HG02885 (cell line): Measurements from ENCODE around the gene STON2.

Experiments used
- ATAC-seq: cut with Tn5 transposase; IDR thresholded peaks from one replicate; pipeline ENCODE4 v1.9.1; 2021; ENCODE audit warnings: mild to moderate bottlenecking; ENCODE audit not compliant: unreplicated experiment, poor library complexity

The STON2 gene

GRCh38 chr14:81276073-81277069, 123.8 kb downstream of the STON2 start:
- peak; percentile 56 for ATAC-seq

DNA sequence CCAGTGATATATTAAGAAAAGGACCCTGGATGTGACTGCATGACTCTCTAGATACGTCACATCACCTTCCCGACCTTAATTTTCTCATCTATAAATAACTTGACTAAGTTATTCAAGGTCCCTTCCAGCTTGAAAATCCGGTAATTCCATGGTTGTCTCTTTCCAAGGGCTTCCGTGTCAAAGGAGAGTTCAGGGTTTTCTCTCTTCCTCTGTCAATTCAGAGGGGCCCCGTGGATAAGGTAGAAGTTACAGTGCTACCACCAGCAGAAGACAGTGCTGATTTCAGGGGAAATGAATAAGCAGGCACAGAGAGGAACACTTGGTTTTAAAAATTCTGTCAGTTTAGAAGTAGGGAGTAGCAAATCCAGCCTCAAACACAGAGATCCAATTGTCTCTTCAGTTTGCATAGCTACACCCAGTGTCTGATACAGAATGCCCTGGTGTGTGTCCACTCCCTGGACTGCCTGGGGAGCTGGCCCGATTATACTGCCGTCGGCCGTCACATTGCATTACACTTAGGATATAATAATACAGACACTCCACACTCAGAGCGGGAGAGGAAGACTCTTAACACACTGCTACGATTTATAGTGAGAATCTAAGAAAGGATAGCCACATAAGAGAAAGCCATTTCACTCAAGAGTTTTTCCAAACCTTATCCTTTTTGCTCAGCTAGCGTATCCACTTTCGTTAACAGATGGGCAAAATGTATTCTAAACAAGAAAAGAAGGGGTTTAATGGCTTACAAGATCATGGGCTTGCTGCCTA, 124.6 kb downstream of the STON2 start:
- ATAC-seq = no peak

DNA sequence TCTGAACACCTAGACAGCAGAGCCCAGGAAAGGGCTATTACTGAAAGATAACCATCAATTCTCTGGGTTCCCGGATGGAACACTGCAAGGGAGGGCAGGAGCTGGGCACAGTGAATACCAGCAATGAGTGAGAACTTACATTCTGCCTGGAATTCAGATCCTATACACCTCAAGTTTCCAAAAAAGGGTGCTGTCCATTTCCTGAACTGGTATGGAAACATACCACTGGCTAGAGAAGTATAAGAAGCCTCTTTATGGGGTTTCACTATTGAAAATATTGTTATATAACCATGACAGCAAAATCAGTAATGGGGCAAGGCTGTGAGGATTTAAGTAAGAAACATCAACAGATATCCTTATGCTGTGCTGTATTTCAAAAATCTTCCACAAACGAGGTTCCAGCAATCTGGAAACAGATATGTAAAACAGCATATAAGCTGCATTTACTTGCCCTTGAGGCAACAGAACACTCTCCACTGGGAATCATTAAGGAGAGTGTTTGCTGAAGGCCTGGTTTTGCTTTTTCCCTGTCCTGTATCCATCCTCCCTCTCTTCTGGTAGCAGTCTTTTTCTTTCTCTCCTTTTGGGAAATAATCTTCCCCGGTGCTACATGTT, 126.1 kb downstream of the STON2 start:
- ATAC-seq = no peak

GRCh38 chr14:81273521-81273920, 126.6 kb downstream of the STON2 start:
- no peak for ATAC-seq

GRCh38 chr14:81272317-81272716, 127.8 kb downstream of the STON2 start:
- ATAC-seq = no peak

- no peak for ATAC-seq
Measured at GRCh38 chr14:81269979-81270375, 130.1 kb downstream of the STON2 start.

DNA sequence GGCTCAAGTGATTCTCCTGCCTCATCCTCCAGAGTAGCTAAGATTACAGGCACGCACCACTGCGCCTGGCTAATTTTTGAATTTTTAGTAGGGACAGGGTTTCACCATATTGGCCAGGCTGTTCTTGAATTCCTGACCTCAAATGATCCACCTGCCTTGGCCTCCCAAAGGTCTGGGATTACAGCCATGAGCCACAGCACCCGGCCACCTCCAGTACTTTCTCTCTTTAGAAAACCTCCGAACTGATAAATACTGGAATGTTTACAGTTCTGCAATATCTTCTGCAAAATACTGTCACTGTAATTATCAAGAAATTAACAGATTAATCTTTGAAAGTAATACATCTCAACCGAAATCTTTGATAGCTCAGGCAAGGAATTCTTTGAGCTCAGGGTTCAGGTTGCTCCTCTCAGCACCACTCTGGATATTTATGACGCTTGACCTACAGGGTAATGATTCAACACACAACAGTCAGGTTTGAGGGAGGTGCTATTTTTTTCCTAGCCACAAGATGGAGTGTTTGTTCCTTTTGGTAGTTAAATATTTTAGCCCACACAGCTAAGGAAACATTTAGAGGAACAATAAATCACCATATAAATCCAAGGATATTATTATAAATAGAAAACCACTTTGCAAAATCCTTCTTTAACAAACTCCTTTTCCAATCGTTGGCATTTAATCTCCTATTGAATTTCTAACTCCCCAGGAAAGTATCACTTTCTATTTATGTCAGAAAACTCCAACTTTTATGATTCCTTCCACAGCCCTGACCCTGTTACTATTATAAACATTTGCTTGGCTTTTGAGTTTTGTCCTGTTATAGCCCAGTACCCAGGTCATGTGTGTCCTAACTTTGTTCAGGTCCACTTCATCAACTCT, 130.8 kb downstream of the STON2 start:
- ATAC-seq = peak; percentile 81

DNA sequence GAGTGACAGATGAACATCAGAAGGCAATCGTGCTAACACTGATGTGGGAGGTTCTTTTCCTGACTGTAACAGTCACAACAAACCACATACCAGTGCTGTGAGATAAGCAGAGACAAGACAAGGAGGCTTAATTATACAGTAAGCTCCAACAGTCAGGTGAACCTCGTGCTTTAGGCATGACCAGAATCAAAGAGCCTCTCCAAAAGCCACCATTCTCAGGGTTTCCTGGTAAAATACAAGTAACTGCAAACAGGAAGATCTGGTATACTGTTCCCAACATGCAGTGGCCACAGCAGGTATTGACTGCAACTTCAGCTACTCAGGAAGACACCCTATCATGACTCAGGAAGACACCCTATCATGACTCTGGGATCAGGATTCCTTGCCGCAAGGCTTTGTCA, 132.1 kb downstream of the STON2 start:
- ATAC-seq = no peak

GRCh38 chr14:81265636-81266169, 134.4 kb downstream of the STON2 start:
- ATAC-seq = no peak

GRCh38 chr14:81264671-81265070, 135.5 kb downstream of the STON2 start:
- ATAC-seq = no peak

DNA sequence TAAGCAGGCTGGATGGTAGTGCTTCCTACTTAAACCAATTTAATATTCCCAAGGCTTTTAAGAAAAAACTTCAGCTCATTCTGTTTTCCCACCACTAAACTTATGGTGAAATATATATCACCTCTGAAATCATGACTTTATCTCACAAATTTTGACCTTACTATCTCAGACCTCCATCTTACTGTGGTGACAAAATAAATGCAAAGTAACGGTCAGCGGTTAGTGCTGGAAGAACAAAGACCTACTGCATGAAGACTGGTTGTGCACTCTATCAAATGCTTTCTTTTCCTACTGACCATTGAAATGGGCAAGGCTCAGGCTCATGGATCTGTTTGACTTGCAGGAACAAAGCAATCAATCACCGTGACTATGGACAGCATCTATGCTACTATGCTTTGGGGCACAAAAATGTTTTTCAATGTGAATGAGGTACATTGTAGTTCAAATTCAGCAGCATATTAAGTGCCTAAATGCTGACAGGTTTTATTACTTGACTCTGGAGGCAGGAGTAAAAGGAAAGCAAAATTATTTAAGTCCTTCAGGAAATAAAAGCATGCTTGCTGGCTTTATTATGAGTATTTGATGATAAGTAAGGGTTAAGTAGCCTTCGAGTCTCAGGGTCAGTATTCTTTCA, 136.2 kb downstream of the STON2 start:
- no peak for ATAC-seq

DNA sequence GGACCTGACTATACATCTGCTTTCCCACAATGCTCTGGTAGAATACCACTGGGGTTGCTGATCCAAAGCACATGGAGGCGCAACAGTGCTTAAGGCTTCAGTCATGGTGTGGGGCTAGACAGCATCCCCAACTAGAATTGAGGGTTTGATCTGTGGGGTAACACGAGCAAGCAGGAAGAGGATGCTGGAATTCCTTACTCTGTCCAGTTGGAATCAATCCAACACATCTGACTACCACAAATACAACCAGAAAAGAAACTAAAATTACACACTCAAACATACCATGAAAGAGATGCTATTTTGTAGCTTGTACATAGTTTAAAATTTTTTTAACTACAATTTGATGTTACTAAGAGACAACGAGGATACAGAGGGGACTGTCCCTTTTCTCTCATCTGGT, 138.9 kb downstream of the STON2 start:
- no peak for ATAC-seq

GRCh38 chr14:81260732-81261131, 139.4 kb downstream of the STON2 start:
- ATAC-seq = no peak

DNA sequence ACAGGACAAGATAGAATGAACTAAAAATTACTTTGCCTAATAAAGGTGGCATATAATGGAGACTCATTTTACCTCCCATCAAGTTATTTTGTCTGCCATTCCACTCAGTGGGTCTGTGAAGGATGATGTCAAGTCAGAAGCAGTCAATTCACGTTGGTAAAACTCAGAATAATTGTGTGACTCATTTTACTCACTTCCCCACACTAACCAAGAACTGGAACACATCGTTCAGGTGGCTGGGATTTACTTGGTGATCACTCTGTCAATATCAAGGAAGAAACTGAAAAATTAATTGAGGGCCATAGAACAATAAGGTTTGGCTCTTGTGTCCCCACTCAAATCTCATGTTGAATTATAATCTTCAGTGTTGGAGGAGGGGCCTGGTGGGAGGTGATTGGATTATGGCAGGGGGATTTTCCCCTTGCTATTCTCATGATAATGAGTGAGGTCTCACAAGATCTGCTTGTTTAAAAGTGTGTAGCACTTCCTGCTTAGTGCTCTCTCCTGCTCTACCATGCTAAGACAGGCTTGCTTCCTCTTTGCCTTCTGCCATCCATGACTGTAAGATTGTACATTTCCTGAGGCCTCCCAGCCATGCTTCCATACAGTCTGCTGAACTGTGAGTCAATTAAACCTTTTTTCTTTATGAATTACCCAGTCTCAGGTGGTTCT, 143.7 kb downstream of the STON2 start:
- peak; percentile 74 for ATAC-seq

DNA sequence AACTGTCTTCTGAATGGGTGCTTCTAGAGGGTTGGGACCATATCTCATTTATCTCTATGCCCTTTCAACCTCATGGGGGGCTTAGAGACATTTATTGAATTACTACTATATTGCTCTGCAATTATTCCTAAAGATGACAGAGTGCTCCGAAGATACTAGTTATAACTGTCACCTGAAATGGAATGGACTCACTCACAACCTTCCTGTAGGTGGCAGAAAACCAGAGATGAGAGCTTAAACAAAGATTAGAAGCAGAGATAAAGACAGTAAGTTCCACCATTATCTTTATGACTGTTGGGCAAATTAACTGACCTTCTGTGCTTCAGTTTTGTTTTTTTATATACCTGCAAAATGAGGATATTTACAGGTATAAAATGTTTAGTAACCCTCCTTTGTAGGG, 147.8 kb downstream of the STON2 start:
- ATAC-seq = no peak

GRCh38 chr14:81247271-81247766, 152.8 kb downstream of the STON2 start:
- ATAC-seq = no peak

GRCh38 chr14:81246461-81247270, 153.5 kb downstream of the STON2 start:
- ATAC-seq = no peak

DNA sequence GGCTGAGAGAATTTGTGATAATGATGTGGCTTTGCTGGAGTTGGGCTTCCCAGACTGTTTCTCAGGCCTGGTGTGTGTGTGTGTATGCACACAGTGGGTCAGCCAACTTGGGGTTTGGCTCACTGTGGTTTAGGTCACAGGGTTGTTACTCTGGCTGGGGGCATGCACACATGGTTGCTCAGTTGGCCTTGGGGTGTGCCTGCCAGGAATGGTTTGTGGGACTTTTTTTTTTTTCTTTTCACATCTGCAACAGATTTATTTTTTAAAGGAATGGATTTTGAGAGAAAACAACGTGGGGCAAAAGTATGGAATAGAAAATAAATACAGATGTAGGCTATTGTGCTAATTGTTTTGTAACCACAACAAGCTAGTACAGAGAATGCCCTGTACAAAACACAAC, 154.4 kb downstream of the STON2 start:
- no peak for ATAC-seq
